GM12878 (cell line): ENCODE data around the gene CDK5RAP1. TPM values are rescaled to one million over a fixed set of nuclear protein-coding genes. Genes with fewer than 3 reads are reported as not detected.

Experiments used
- ATAC-seq: fragments of 200-7000 bp; cut with Tn5 transposase; 3 replicates; pipeline ENCODE4 v1.9.1; 2020; ENCODE audit warnings: mild to moderate bottlenecking, moderate library complexity
- BruUV-seq: library from RNA; stranded (reverse); fragments of 400-500 nt; replicated peaks from 2 replicates; lab custom pipeline; 2021; lab: Mats Ljungman, UMichigan
- CTCF ChIA-PET: fragments of 300-600 bp; sonication (Branson Sonifier 250); formaldehyde crosslinking; extraction: SDS; loops from one replicate; lab custom pipeline; 2021; ENCODE audit warnings: inconsistent platforms; lab: Yijun Ruan, JAX
- POLR2A ChIA-PET: fragments of 350-600 bp; formaldehyde crosslinking; extraction: SDS; loops from one replicate; lab custom pipeline; 2021; ENCODE audit warnings: inconsistent platforms; lab: Charles Lee
- RAD21 ChIA-PET: fragments of 300-600 bp; sonication (Branson Sonifier 250); formaldehyde crosslinking; loops from one replicate; lab custom pipeline; 2023; ENCODE audit warnings: antibody characterized with exemption; ENCODE audit not compliant: unreplicated experiment; lab: Charles Lee
- SMC1A ChIA-PET: fragments of 300-600 bp; sonication (Branson Sonifier 250); formaldehyde crosslinking; loops from one replicate; lab custom pipeline; 2023; ENCODE audit not compliant: unreplicated experiment, uncharacterized antibody; lab: Charles Lee
- DNase-seq: peaks from one replicate; pipeline ENCODE4 v3.0.0-alpha.2; 2011; ENCODE audit warnings: low read depth, low spot score
- FAIRE-seq: peaks from 3 replicates; lab custom pipeline; 2011; peaks lifted over from hg19 to GRCh38; lab: Jason Lieb, UNC
- H2AFZ ChIP-seq: 2 replicates; pipeline ENCODE4 v1.6.0; 2011; ENCODE audit warnings: low read depth, low read length, control low read depth; ENCODE audit not compliant: control insufficient read depth
- H3K27ac ChIP-seq: 2 replicates; pipeline ENCODE4 v1.5.1; 2011; ENCODE audit warnings: control low read depth; ENCODE audit not compliant: control insufficient read depth, insufficient read depth
- H3K27me3 ChIP-seq, 2 experiments: replicated peaks in 1 of 2; 2 replicates each; pipeline versions ENCODE4 v1.6.0 to v1.6.1; 2011; ENCODE audit warnings: low read length in 1 of 2; ENCODE audit not compliant: control insufficient read depth in 2 of 2, insufficient read depth in 2 of 2
- H3K36me3 ChIP-seq, 2 experiments: 2 replicates each; pipeline ENCODE4 v1.5.1; 2011; ENCODE audit warnings: low read length in 1 of 2; ENCODE audit not compliant: control insufficient read depth in 2 of 2, insufficient read depth in 2 of 2
- H3K4me1 ChIP-seq: 2 replicates; pipeline ENCODE4 v1.6.1; 2011; ENCODE audit warnings: mild to moderate bottlenecking, low read length, moderate library complexity, mixed read lengths; ENCODE audit not compliant: control insufficient read depth, insufficient read depth
- H3K4me2 ChIP-seq: 2 replicates; pipeline ENCODE4 v1.6.0; 2011; ENCODE audit warnings: control low read depth; ENCODE audit not compliant: control insufficient read depth, insufficient read depth
- H3K4me3 ChIP-seq: fragments of 200-600 bp; sonication (generic); 2 replicates; pipeline ENCODE4 v1.5.1; 2016
- H3K79me2 ChIP-seq: 2 replicates; pipeline ENCODE4 v1.6.0; 2011; ENCODE audit warnings: low read length; ENCODE audit not compliant: control insufficient read depth, insufficient read depth
- H3K9ac ChIP-seq: 2 replicates; pipeline ENCODE4 v1.8.0; 2011; ENCODE audit warnings: low read length, control low read depth, mixed read lengths; ENCODE audit not compliant: control insufficient read depth, insufficient read depth
- H3K9me3 ChIP-seq: replicated peaks from 3 replicates; pipeline ENCODE4 v1.5.1; 2011; ENCODE audit warnings: mild to moderate bottlenecking, low read length; ENCODE audit not compliant: control insufficient read depth, insufficient read depth
- H4K20me1 ChIP-seq: 2 replicates; pipeline ENCODE4 v1.6.0; 2011; ENCODE audit not compliant: control insufficient read depth, insufficient read depth
- CHD1 ChIP-seq: IDR thresholded peaks from 2 replicates; pipeline ENCODE4 v1.6.1; 2012; ENCODE audit warnings: low read depth, low read length, improper control_type of control experiment
- FOXK2 ChIP-seq: fragments of 450-650 bp; IDR thresholded peaks from 2 replicates; pipeline ENCODE4 v1.6.1; 2017; ENCODE audit warnings: mild to moderate bottlenecking, moderate library complexity
- HDAC6 ChIP-seq: fragments of 200-600 bp; sonication (generic); IDR thresholded peaks from one replicate; pipeline ENCODE4 v1.8.0; 2017; ENCODE audit warnings: antibody characterized with exemption; ENCODE audit not compliant: unreplicated experiment
- KDM1A ChIP-seq: fragments of 200-600 bp; sonication (generic); IDR thresholded peaks from 2 replicates; pipeline ENCODE4 v1.6.1; 2016; ENCODE audit warnings: borderline replicate concordance
- MEF2B ChIP-seq: fragments of 450-650 bp; IDR thresholded peaks from 2 replicates; pipeline ENCODE4 v1.6.1; 2018; ENCODE audit warnings: mild to moderate bottlenecking, moderate library complexity; ENCODE audit not compliant: partially characterized antibody, poor library complexity, severe bottlenecking
- RAD51 ChIP-seq: fragments of 450-650 bp; IDR thresholded peaks from 2 replicates; pipeline ENCODE4 v1.6.1; 2016; ENCODE audit warnings: moderate library complexity, mild to moderate bottlenecking, inconsistent platforms
- ZNF217 ChIP-seq: fragments of 450-650 bp; IDR thresholded peaks from 2 replicates; pipeline ENCODE4 v1.6.1; 2017; ENCODE audit warnings: antibody characterized with exemption, mild to moderate bottlenecking
- WGBS: methylation state at CpG from one replicate; pipeline ENCODE4 v1.1.6; 2016; ENCODE audit warnings: low lambda C conversion rate; ENCODE audit not compliant: insufficient replicate concordance, insufficient coverage; ENCODE audit errors: missing lambda C conversion rate; 5-methylcytosine and 5-hydroxymethylcytosine counted together
- in situ Hi-C: fragments of 300-500 bp; cut with MboI; formaldehyde crosslinking; loops from 9 replicates; pipeline ENCODE4 v1.14.3; 2018; ENCODE audit warnings: mixed read lengths
- intact Hi-C: fragments of 100-400 bp; cut with micrococcal nuclease; formaldehyde crosslinking; loops from one replicate; pipeline ENCODE4 v1.14.2; 2022; ENCODE audit not compliant: unreplicated experiment
- polyA plus RNA-seq, 11 experiments: library from polyadenylated mRNA; depleted of rRNA in 4 of 11; unstranded in 6 of 11; stranded (reverse) in 5 of 11; fragments of >200 nt; fragmentation: Nextera tagmentation in 4 of 11; fragmentation: Illumina TruSeq in 1 of 11; extraction: Ambion mirVana in 4 of 11; extraction: Trizol in 1 of 11; gene quantifications; 1 replicate in 1 of 11; 2 replicates in 10 of 11; pipeline versions ENCODE4 v1.2.1 to v1.2.3, GENCODE V29; 2011 to 2016; ENCODE audit warnings: inconsistent platforms in 2 of 11, missing spikeins in 2 of 11, low read depth in 1 of 11
- total RNA-seq, 4 experiments: library from RNA; depleted of rRNA in 3 of 4; stranded (reverse); fragments of >200 nt in 3 of 4; fragmentation: Illumina TruSeq in 1 of 4; extraction: Trizol in 1 of 4; gene quantifications; 2 replicates each; pipeline versions ENCODE4 v1.2.1 to v1.2.3, GENCODE V29; 2013 to 2021
- TF ChIP-seq, protein P1 (sequence below): IDR thresholded peaks from 2 replicates; pipeline ENCODE4 v1.6.1; 2011; ENCODE audit warnings: mild to moderate bottlenecking, low read depth, low read length, moderate library complexity; ENCODE audit not compliant: insufficient replicate concordance
- TF ChIP-seq, protein P2 (sequence below): IDR thresholded peaks from 2 replicates; pipeline ENCODE4 v1.6.1; 2012; ENCODE audit warnings: low read depth, low read length, improper control_type of control experiment

Gene CDK5RAP1
- total and polyA plus RNA-seq, 10 of the 15 experiments (the other 5 are each of a cell fraction or from before 2014, with no cell fraction given), result 30.4 to 67.6 (median 38.8) TPM

DNA sequence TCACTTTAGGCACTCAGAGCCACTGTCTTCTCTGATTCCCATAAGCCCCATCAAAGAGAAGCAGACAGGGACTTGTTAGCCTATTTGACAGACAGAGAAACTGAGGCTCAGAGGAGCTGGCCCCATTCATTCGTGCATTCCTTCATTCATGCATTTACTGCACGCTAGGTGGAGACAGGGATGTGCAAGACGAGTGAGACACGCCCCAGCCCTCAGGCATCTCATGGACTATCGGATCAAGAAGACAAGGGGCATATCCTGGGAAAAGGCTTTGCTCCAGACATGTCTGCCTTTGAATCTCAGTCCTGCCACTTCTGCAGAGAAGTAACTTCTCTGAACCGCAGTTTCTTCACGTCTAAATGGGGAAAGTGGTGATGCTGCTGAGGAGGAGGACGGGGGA lies 64.2 kb downstream of the CDK5RAP1 start:
- ATAC-seq, result no peak
- TF ChIP-seq RAD51 (no peak), HDAC6 (no peak), KDM1A (no peak), ZNF217 (no peak)
- TF ChIP-seq, protein P1, sequence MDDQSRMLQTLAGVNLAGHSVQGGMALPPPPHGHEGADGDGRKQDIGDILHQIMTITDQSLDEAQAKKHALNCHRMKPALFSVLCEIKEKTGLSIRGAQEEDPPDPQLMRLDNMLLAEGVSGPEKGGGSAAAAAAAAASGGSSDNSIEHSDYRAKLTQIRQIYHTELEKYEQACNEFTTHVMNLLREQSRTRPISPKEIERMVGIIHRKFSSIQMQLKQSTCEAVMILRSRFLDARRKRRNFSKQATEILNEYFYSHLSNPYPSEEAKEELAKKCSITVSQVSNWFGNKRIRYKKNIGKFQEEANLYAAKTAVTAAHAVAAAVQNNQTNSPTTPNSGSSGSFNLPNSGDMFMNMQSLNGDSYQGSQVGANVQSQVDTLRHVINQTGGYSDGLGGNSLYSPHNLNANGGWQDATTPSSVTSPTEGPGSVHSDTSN, result no peak
- Histone ChIP-seq H3K4me3 (no peak overlapping the region), H3K4me1 (peaks cover 15% of the 10 kb centered on the region), H3K79me2 (no peaks in the 10 kb centered on the region), H3K27ac (no peak overlapping the region), H2AFZ (peak overlapping the region; percentile 25; the same call in 1 of the 2 replicates), H3K9ac (no peak overlapping the region), H4K20me1 (no peaks in the 10 kb centered on the region), H3K27me3 (no peaks in the 10 kb centered on the region; a peak in 1 of 4 replicates), H3K36me3 (no peaks in the 10 kb centered on the region), H3K4me2 (no peak overlapping the region), H3K9me3 (no peaks in the 10 kb centered on the region)
- in situ Hi-C loops, result no loop called here
- ChIA-PET RAD21 (interaction anchor here (0.7 kb wide), 1 partner anchor 16 kb away, joined by 4 read pairs; no protein-coding TSS in a partner anchor), CTCF (interaction anchor here (0.6 kb wide), 1 partner anchor 20 kb away, joined by 3 read pairs; no protein-coding TSS in a partner anchor), POLR2A (no interaction called here), SMC1A (no interaction called here)
- no peak for FAIRE-seq
- no peak for DNase-seq
- no TSS peak for BruUV-seq
- intact Hi-C loops, result no loop called here
- WGBS, result 44% methylated on average over 8 of the region's 8 CpGs

DNA sequence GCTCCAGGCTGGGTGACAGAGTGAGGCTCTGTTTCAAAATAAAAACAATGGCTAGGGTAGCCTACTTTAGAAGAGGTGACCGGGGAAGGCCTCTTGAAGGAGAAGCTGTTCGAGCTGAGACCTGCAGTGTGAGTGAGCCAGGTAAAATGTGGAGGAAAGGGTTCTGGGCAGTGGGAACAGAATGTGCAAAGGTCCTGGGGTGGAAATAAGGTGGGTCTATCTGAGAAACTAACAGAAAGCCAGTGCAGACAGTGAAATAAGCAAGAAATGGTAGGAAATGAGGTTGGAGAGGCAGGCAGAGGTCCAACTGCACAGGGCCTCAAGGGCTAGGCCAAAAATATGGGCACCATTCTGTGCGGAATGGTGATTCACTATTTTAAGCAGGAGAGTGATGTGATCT lies 64.9 kb downstream of the CDK5RAP1 start:
- RAD21 ChIA-PET, result interaction anchor here (0.7 kb wide), 1 partner anchor 16 kb away, joined by 4 read pairs; no protein-coding TSS in a partner anchor
- no peak for ATAC-seq
- 90% methylated on average over 3 of the region's 3 CpGs for WGBS
- intact Hi-C loops, result no loop called here
- no peak for DNase-seq
- Histone ChIP-seq H3K9me3 (no peaks in the 10 kb centered on the region), H3K36me3 (no peaks in the 10 kb centered on the region), H2AFZ (no peak overlapping the region)
- SMC1A ChIA-PET, result no interaction called here
- CTCF ChIA-PET, result no interaction called here
- BruUV-seq, result no TSS peak
- TF ChIP-seq CHD1 (no peak), FOXK2 (no peak), MEF2B (no peak)
- TF ChIP-seq, protein P2, sequence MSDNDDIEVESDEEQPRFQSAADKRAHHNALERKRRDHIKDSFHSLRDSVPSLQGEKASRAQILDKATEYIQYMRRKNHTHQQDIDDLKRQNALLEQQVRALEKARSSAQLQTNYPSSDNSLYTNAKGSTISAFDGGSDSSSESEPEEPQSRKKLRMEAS, result no peak
- TF ChIP-seq, all 136 proteins: peak for 0
- Histone ChIP-seq H3K9ac (no peak overlapping the region), H3K4me2 (no peak overlapping the region), H3K27me3 (no peaks in the 10 kb centered on the region; a peak in 2 of 4 replicates), H3K27ac (no peak overlapping the region), H3K79me2 (no peaks in the 10 kb centered on the region), H4K20me1 (no peaks in the 10 kb centered on the region), H3K4me1 (peaks cover 15% of the 10 kb centered on the region), H3K4me3 (no peak overlapping the region)
- in situ Hi-C loops, result no loop called here
- FAIRE-seq, result no peak
- POLR2A ChIA-PET, result no interaction called here
